ENCODE measurements around the gene LHFPL5. TPM values are rescaled to one million over a fixed set of nuclear protein-coding genes. Genes with fewer than 3 reads are reported as not detected.
A peak's percentile ranks its signal among the peaks of the same experiment; 100 is the strongest.

LHFPL5 gene
- not detected for total RNA-seq

DNA sequence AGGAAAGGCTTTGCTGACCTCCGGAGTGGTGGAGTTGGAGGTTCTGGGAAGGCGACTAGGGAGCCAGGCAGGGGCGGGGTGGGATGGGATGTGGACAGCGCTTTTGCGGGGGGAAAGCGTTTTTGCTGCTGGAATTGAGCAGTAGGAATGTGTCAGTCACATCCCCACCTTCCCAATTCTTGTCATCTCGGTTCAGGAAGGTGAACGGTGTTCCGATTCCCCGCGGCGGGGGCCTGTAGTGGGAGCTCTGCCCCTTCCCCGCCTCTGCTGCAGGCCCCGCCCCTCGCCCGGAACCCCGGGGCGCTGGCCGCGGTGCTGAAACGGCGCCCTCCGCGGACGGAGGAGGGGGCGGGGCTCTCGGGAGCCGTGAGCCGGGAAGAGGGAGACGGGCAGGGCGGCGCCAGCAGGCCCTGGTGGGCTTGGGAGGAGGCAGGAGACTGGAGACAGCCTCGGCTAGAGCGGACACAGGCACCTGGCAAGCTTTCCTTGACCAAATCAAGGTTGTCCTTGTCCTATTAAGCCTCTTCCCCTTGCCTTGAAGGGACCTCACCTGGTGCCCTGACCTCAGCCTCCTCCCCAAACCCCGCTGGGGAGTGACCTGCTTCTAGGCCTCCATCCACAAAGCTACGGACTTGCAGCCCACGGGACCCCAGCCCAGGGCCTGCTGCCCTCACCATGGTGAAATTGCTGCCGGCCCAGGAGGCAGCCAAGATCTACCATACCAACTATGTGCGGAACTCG, at the start of gene LHFPL5:
Gene LHFPL5 (plus strand): TSS at position 357 of the 741 bp plus-strand sequence. CDS start 319 bp downstream, at position 676.
- Mint-ChIP-seq H3K4me1 (ENCODE audit: low read depth) (no peaks in the 10 kb centered on the region), H3K27ac (no peak within 1 kb of the TSS), H3K4me3 (peak within 1 kb of the TSS in 1 of 2 donors; percentile 5), H3K27me3 (ENCODE audit: low read depth) (peaks cover 20% of the 10 kb centered on the region), H3K9me3 (no peaks in the 10 kb centered on the region), H3K36me3 (ENCODE audit: insufficient read depth in 2 of 2) (no peaks in the 10 kb centered on the region)
- DNase-seq (peak; percentile 61 to 73), ATAC-seq (replicated peaks in 1 of 2) (peak; percentile 73 to 76)

DNA sequence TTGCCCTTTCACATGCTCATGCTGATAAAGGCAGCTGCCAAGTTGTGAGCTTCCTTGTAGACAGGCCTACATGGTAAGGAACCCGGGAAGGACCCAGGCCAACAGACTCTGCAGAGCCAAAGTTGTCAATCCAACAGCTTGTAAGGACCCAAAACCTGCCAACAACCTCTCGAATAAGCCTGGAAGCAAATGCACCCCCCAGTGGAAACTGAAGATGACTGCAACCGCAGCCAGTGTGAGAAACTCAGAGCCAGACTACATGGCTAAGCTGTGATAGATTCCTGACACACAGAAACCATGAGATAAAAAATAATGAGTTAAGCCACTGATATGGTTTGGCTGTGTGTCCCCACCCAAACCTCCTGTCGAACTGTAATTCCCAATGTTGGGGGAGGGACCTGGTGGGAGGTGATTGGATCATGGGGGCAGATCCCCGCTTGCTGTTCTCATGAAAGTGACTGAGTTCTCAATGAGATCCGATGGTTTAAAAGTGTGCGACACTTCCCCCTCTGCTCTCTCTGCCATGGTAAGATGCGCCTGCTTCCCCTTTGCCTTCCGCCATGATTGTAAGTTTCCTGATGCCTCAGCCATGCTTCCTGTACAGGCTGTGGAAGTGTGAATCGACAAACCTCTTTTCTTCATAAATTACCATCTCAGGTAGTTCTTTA, 47.6 kb upstream of the LHFPL5 start:
- peaks cover 35% of the 10 kb centered on the region for H3K27me3 Mint-ChIP-seq (ENCODE audit: low read depth)
- H3K4me1 Mint-ChIP-seq (ENCODE audit: low read depth), result peaks cover 1% of the 10 kb centered on the region

DNA sequence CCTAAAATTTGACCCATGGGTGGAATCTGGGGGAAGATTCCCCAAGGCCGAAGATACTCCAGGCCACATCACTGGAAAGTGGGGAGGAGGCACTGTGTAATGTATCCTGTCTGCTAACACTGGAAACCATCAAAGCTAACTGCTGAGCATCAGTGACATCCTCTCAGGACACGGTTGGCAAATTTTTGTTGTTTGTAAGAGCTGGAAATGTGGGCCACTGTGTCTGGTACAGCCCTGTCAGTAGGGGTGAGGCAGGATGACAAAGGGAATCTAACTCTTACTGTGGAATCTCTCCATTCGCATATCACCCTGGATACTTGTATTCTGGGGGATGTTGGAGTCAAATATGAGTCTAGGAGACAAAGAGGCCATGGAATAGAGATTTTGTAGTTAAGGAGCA, 45.7 kb upstream of the LHFPL5 start:
- peaks cover 10% of the 10 kb centered on the region for H3K4me1 Mint-ChIP-seq (ENCODE audit: low read depth)
- no peaks in the 10 kb centered on the region for H3K9me3 Mint-ChIP-seq
- no peak overlapping the region for H3K27ac Mint-ChIP-seq
- H3K4me3 Mint-ChIP-seq, result no peak overlapping the region
- peaks cover 54% of the 10 kb centered on the region for H3K27me3 Mint-ChIP-seq (ENCODE audit: low read depth)
- H3K36me3 Mint-ChIP-seq (ENCODE audit: insufficient read depth in 2 of 2), result no peaks in the 10 kb centered on the region
- ATAC-seq (replicated peaks in 1 of 2) (no peak), DNase-seq (no peak)

More for the DNA sequence above, 47.6 kb upstream of the LHFPL5 start:
- no peak overlapping the region for H3K4me3 Mint-ChIP-seq
- ATAC-seq (replicated peaks in 1 of 2) (peak in 1 of 2 donors; percentile 49), DNase-seq (peak in 1 of 2 donors; percentile 13)
- no peaks in the 10 kb centered on the region for H3K9me3 Mint-ChIP-seq
- H3K36me3 Mint-ChIP-seq (ENCODE audit: insufficient read depth in 2 of 2), result no peaks in the 10 kb centered on the region
- H3K27ac Mint-ChIP-seq, result no peak overlapping the region

DNA sequence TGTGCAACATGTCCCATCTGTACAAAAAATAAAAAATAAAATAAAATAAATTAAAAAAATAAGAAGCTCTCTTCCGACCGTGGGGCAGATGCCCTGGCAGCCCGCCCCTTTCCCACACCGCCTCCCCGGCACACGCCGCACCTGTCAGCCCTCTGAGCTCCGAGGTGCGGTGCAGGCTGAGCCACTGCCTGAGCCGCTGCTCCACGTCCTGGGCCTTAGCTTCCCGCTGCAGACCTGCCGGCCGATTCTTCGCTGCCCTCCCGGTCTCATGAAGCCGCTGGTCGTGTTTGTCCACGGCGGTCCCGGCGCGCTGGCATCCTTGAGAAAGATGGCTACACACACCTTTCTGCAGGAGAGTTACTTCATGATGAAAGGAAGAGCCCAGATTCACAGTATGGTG, 39.4 kb upstream of the LHFPL5 start:
- peaks cover 37% of the 10 kb centered on the region for H3K27me3 Mint-ChIP-seq (ENCODE audit: low read depth)
- ATAC-seq (replicated peaks in 1 of 2) (no peak), DNase-seq (no peak)
- H3K4me1 Mint-ChIP-seq (ENCODE audit: low read depth), result peaks cover 10% of the 10 kb centered on the region
- H3K9me3 Mint-ChIP-seq, result no peaks in the 10 kb centered on the region
- H3K27ac Mint-ChIP-seq, result no peak overlapping the region
- H3K36me3 Mint-ChIP-seq (ENCODE audit: insufficient read depth in 2 of 2), result no peaks in the 10 kb centered on the region
- H3K4me3 Mint-ChIP-seq, result no peak overlapping the region

DNA sequence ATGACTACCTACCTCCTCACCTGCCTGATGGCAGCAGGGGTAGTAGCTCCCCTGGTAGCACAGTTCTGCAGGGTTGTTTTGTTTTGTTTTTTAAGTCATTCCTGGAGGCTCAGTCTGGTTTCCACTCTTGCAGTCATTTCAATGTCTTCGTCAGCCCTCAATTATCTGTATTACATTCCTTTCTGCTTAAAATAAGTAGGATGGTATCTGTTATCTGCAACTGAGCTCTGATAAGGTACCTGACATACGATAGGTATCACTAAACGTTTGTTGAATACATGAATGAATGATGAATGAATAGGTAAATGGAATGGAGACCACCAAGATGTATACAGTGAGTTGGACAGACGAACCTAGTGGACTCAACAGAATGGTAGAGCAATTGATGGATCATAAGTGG, 35.9 kb upstream of the LHFPL5 start:
- peaks cover 2% of the 10 kb centered on the region for H3K4me1 Mint-ChIP-seq (ENCODE audit: low read depth)
- peaks cover 11% of the 10 kb centered on the region for H3K27me3 Mint-ChIP-seq (ENCODE audit: low read depth)
- H3K36me3 Mint-ChIP-seq (ENCODE audit: insufficient read depth in 2 of 2), result no peaks in the 10 kb centered on the region
- ATAC-seq (replicated peaks in 1 of 2) (no peak), DNase-seq (no peak)
- no peaks in the 10 kb centered on the region for H3K9me3 Mint-ChIP-seq
- H3K27ac Mint-ChIP-seq, result no peak overlapping the region
- no peak overlapping the region for H3K4me3 Mint-ChIP-seq

DNA sequence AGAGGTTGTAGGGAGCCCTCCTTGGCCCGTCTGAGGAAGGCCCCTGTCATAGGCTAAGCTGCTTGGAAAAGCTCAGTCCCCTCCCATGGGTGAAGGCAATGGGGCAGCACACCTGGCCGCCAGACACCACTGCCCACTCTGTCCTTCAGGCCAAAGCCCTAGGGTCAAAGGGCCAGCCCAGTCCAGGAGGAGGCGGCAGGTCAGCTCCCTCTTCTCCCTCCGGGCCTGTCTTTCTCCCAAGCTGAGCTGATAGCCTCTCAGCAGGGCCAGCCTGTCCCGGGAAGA, 33.9 kb upstream of the LHFPL5 start:
- Mint-ChIP-seq H3K36me3 (ENCODE audit: insufficient read depth in 2 of 2) (no peaks in the 10 kb centered on the region), H3K27me3 (ENCODE audit: low read depth) (peaks cover 6% of the 10 kb centered on the region), H3K9me3 (no peaks in the 10 kb centered on the region)

DNA sequence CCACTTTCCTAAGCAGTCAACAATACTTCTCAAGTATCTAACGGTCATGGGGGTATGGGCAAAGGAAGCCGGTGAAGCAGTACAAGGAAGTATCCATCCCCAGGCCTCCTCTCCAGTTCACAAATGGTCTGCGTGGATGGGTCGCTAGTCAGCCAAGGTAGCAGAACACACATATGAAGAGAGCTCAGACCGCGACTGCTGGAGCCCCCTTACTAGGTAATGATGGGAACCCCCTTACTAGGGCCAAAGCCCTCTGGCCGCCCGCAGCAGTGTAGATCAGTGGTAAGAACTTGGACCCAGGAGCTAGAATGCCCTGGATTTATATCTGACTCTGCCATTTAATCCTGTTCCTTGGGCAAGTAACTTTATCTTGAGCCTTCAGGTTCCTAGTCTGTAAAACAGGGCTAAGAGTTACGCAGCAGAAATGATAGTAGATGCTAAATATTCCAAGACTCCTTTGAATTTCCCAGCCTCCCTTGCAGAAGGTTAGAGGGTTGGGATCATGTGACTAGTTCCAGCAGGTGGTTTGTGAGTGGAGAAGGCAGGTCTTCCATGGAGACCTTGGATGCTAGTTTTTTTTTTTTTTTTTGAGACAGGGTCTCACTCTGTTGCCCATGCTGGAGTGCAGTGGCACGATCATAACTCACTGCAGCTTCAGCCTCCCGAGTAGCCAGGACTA, 30.9 kb upstream of the LHFPL5 start:
- no peaks in the 10 kb centered on the region for H3K4me1 Mint-ChIP-seq (ENCODE audit: low read depth)
- DNase-seq (no peak), ATAC-seq (replicated peaks in 1 of 2) (no peak)
- no peak overlapping the region for H3K27ac Mint-ChIP-seq
- H3K27me3 Mint-ChIP-seq (ENCODE audit: low read depth), result peaks cover 23% of the 10 kb centered on the region
- no peaks in the 10 kb centered on the region for H3K36me3 Mint-ChIP-seq (ENCODE audit: insufficient read depth in 2 of 2)
- no peak overlapping the region for H3K4me3 Mint-ChIP-seq
- H3K9me3 Mint-ChIP-seq, result no peaks in the 10 kb centered on the region

More for the DNA sequence above, 33.9 kb upstream of the LHFPL5 start:
- Mint-ChIP-seq H3K27ac (no peak overlapping the region), H3K4me1 (ENCODE audit: low read depth) (no peaks in the 10 kb centered on the region), H3K4me3 (no peak overlapping the region)
- no peak for ATAC-seq (replicated peaks in 1 of 2)
- DNase-seq, result no peak

DNA sequence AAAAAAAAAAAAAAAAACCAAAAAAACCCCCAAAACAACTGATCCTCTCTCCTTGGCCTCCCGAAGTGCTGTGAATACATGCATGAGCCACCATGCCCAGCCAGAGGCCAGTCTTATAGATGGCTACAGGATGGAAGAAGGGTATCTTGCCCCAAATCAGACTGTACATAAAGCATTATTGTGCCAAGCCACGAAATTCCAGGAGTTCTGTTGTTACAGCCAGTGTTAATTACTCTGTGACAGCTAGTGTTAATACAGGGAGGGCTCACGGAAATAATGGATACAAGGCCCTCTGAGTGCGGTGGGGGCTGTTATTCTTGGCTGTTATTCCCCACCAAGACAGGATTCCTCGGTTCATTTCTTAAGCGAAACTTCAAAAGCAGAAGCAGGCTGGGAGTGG, 30.1 kb upstream of the LHFPL5 start:
- peaks cover 23% of the 10 kb centered on the region for H3K27me3 Mint-ChIP-seq (ENCODE audit: low read depth)
- H3K27ac Mint-ChIP-seq, result no peak overlapping the region
- H3K4me3 Mint-ChIP-seq, result no peak overlapping the region

DNA sequence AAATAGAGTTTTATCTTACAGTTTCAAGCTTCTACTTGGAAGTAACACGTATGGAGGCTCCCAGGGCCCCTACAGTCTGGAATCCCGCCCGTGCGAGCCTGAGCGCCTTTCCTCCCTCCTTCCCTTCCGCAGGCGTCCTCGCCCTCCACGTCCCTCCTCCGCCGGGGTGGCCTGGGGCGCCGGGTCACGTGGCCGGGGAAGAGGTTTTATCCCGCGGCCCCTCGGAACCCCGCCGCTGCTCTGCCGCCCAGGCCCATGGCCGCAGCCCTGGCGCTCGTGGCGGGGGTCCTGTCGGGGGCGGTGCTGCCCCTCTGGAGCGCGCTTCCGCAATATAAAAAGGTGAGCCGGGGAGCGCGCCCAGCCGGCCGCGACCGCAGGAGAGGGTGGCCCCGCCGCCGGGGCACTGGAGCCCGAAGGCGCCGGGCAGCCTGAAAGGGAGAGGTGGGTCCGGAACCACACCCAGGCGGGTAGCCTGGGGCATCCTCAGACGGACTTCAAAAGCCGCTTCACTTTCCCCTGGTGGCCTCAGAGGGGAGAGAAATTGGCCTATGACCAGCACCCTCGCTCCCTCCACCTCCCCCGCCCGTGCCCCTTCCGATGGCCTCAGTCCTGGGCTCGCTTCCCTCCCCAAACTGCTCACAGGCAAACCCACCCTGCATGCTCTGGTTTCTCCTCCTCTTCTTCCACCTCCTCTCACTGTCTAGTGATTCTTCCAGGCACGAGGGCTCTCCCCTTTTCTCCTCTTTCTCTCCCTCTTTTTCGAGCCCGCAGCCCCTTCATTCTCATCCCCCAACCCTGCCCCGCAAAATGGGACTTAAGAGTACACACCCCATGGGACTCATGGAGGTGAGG, 28.6 kb upstream of the LHFPL5 start, which contains the start of gene CLPSL2:
Gene CLPSL2 (plus strand): TSS at position 235 of the 852 bp plus-strand sequence. CDS start 21 bp downstream, at position 256.
- Mint-ChIP-seq H3K9me3 (no peaks in the 10 kb centered on the region), H3K4me3 (peak within 1 kb of the TSS; percentile 67 to 77), H3K27me3 (ENCODE audit: low read depth) (peaks cover 23% of the 10 kb centered on the region), H3K36me3 (ENCODE audit: insufficient read depth in 2 of 2) (no peaks in the 10 kb centered on the region), H3K4me1 (ENCODE audit: low read depth) (no peaks in the 10 kb centered on the region), H3K27ac (no peak within 1 kb of the TSS)
- ATAC-seq (replicated peaks in 1 of 2) (peak; percentile 36 to 43), DNase-seq (peak in 1 of 2 donors; percentile 8)

More for the DNA sequence above, 30.1 kb upstream of the LHFPL5 start:
- Mint-ChIP-seq H3K36me3 (ENCODE audit: insufficient read depth in 2 of 2) (no peaks in the 10 kb centered on the region), H3K4me1 (ENCODE audit: low read depth) (no peaks in the 10 kb centered on the region), H3K9me3 (no peaks in the 10 kb centered on the region)
- ATAC-seq (replicated peaks in 1 of 2) (no peak), DNase-seq (no peak)

DNA sequence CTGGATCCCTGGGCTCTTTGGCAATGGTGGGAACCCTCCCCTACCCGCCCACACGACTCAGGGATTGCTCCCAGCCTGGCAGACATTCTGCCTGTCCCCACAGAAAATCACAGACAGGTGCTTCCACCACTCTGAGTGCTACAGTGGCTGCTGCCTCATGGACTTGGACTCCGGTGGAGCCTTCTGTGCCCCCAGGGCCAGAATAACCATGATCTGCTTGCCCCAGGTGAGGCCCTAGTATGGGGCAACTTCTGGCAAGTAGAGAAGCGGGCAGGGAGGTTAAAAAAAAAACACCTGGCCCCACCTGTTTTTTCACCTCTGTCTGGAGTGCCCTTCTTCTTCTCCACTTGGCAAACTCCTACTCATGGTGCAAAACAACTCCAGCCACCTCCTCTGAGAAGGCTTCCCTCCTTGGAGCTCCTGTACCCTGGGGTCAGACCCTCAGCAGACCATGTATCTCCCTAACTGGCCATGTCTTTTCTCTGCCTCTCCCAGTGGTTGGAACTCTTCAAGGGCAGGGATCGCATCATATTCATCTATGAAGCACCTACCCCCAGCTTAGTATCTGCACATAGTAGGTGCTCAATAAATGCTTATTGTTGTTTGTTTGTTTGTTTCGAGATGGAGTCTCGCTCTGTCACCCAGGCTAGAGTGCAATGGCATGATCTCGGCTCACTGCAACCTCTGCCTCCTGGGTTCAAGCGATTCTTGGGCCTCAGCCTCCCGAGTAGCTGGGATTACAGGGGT, 27.6 kb upstream of the LHFPL5 start:
- no peak for DNase-seq
- Mint-ChIP-seq H3K4me1 (ENCODE audit: low read depth) (no peaks in the 10 kb centered on the region), H3K27me3 (ENCODE audit: low read depth) (peaks cover 32% of the 10 kb centered on the region), H3K9me3 (no peaks in the 10 kb centered on the region), H3K4me3 (peak overlapping the region in 1 of 2 donors; percentile 77), H3K36me3 (ENCODE audit: insufficient read depth in 2 of 2) (no peaks in the 10 kb centered on the region), H3K27ac (no peak overlapping the region)
- no peak for ATAC-seq (replicated peaks in 1 of 2)

DNA sequence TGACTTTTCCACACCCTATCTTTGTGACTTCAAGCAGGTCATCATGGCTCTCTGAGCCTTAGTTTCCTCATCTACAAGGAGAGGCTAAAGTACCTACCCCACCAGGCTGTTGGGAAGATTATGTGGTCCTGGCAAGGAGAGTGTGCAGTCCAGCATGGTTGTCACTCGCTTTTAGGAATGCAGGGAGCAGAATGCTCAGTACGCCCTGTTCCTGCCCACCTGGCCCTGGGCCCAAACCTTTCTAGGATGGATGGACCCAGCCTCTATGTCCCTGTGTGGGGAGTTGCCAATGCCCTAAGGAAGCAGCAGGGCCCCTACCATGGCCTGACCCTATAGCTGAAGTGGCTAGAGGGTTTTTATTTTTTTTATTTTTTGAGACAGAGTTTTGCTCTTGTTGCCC, 26.7 kb upstream of the LHFPL5 start:
- no peak for DNase-seq
- ATAC-seq (replicated peaks in 1 of 2), result no peak
- Mint-ChIP-seq H3K9me3 (no peaks in the 10 kb centered on the region), H3K36me3 (ENCODE audit: insufficient read depth in 2 of 2) (no peaks in the 10 kb centered on the region), H3K4me1 (ENCODE audit: low read depth) (no peaks in the 10 kb centered on the region), H3K27ac (no peak overlapping the region), H3K4me3 (no peak overlapping the region), H3K27me3 (ENCODE audit: low read depth) (peaks cover 32% of the 10 kb centered on the region)

DNA sequence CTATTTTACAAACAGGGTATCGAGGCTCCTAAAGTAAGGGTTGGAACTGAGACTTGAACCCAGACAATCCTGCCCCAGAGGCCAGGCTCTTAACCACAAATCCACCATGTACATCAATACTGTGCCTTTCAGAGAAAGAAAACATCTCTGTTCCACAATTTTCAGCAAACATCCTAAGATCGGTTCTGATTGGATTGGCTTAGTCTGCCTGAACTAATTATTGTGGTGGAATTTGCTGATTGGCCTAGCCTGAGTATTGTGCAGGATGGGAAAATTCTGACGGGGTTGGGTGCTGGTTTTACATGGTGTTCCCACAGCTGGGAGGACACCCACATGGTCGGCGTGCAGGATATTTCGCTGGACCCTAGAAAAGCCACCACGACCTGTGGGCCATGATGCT, 24.4 kb upstream of the LHFPL5 start, which contains the start of gene CLPSL1:
Gene CLPSL1 (plus strand): TSS at position 301 of the 400 bp plus-strand sequence. CDS start 92 bp downstream, at position 393.
- Mint-ChIP-seq H3K4me1 (ENCODE audit: low read depth) (no peaks in the 10 kb centered on the region), H3K27ac (no peak within 1 kb of the TSS), H3K9me3 (no peaks in the 10 kb centered on the region), H3K36me3 (ENCODE audit: insufficient read depth in 2 of 2) (no peaks in the 10 kb centered on the region), H3K27me3 (ENCODE audit: low read depth) (peaks cover 40% of the 10 kb centered on the region), H3K4me3 (no peak within 1 kb of the TSS)
- ATAC-seq (replicated peaks in 1 of 2), result no peak
- DNase-seq, result no peak
